ENCODE data around the gene GALNT10.

GRCh38 chr5:154174091-154174490, 16.4 kb upstream of the GALNT10 start:
- TF ChIP-seq ZNF274 (IDR thresholded peaks at IDR 0.05; ENCODE audit: low read depth, low read length) = no peak
- no peak for TF ChIP-seq YY1 (IDR thresholded peaks at IDR 0.05; ENCODE audit: insufficient read depth, insufficient read length)

All from NT2/D1 (cell line).